Endothelial cell (in vitro differentiated cells): ENCODE results near the gene ANO10. TPM values are rescaled to one million over a fixed set of nuclear protein-coding genes. Genes with fewer than 3 reads are reported as not detected.

Experiments used
- DNase-seq: peaks from one replicate; pipeline ENCODE4 v3.0.0; 2021; ENCODE audit warnings: low spot score
- H3K27ac Mint-ChIP-seq: one replicate; pipeline ENCODE4 v1.8.0; 2021; ENCODE audit warnings: mixed read lengths, inconsistent platforms; ENCODE audit not compliant: unreplicated experiment
- H3K27me3 Mint-ChIP-seq: one replicate; pipeline ENCODE4 v1.8.0; 2021; ENCODE audit warnings: mild to moderate bottlenecking, moderate library complexity, mixed read lengths, inconsistent platforms; ENCODE audit not compliant: unreplicated experiment
- H3K36me3 Mint-ChIP-seq: one replicate; pipeline ENCODE4 v1.8.0; 2021; ENCODE audit warnings: mild to moderate bottlenecking, low read depth, mixed read lengths, inconsistent platforms; ENCODE audit not compliant: unreplicated experiment
- H3K4me1 Mint-ChIP-seq: one replicate; pipeline ENCODE4 v1.8.0; 2021; ENCODE audit warnings: mild to moderate bottlenecking, mixed read lengths, inconsistent platforms; ENCODE audit not compliant: unreplicated experiment
- H3K4me3 Mint-ChIP-seq: one replicate; pipeline ENCODE4 v1.8.0; 2021; ENCODE audit warnings: mild to moderate bottlenecking, mixed read lengths, inconsistent platforms; ENCODE audit not compliant: unreplicated experiment
- H3K9me3 Mint-ChIP-seq: one replicate; pipeline ENCODE4 v1.8.0; 2021; ENCODE audit warnings: mixed read lengths, inconsistent platforms; ENCODE audit not compliant: unreplicated experiment
- CTCF ChIP-seq: fragments of 200-600 bp; sonication (generic); IDR thresholded peaks from one replicate; pipeline ENCODE4 v1.5.0; 2021; ENCODE audit warnings: antibody characterized with exemption; ENCODE audit not compliant: unreplicated experiment
- total RNA-seq: library from RNA; stranded (reverse); fragmentation: NEBNext Ultra II Directional; extraction: Animal tissue kit (Norgen Biotek cat#: 25700); gene quantifications from one replicate; pipeline ENCODE4 v1.2.1, GENCODE V29; 2021; ENCODE audit not compliant: unreplicated experiment

The ANO10 gene
- total RNA-seq, 1 donor from 2014 or later = 112 TPM

GRCh38 chr3:43378066-43378935 lies 243.5 kb downstream of the ANO10 start:
- peaks cover 29% of the 10 kb centered on the region for H3K4me1 Mint-ChIP-seq
- peaks cover 3% of the 10 kb centered on the region for H3K9me3 Mint-ChIP-seq
- H3K27ac Mint-ChIP-seq = no peak overlapping the region
- no peak overlapping the region for H3K4me3 Mint-ChIP-seq
- DNase-seq = no peak
- peaks cover 5% of the 10 kb centered on the region for H3K27me3 Mint-ChIP-seq
- peak; percentile 76 for TF ChIP-seq CTCF
- peaks cover 10% of the 10 kb centered on the region for H3K36me3 Mint-ChIP-seq

- Mint-ChIP-seq H3K27me3 (peaks cover 6% of the 10 kb centered on the region), H3K4me1 (peaks cover 18% of the 10 kb centered on the region), H3K27ac (no peak overlapping the region), H3K36me3 (peaks cover 8% of the 10 kb centered on the region), H3K4me3 (no peak overlapping the region), H3K9me3 (no peaks in the 10 kb centered on the region)
- no peak for DNase-seq
- TF ChIP-seq CTCF = no peak
These were observed 248.3 kb downstream of the ANO10 start for GRCh38 chr3:43373560-43373928.

DNA sequence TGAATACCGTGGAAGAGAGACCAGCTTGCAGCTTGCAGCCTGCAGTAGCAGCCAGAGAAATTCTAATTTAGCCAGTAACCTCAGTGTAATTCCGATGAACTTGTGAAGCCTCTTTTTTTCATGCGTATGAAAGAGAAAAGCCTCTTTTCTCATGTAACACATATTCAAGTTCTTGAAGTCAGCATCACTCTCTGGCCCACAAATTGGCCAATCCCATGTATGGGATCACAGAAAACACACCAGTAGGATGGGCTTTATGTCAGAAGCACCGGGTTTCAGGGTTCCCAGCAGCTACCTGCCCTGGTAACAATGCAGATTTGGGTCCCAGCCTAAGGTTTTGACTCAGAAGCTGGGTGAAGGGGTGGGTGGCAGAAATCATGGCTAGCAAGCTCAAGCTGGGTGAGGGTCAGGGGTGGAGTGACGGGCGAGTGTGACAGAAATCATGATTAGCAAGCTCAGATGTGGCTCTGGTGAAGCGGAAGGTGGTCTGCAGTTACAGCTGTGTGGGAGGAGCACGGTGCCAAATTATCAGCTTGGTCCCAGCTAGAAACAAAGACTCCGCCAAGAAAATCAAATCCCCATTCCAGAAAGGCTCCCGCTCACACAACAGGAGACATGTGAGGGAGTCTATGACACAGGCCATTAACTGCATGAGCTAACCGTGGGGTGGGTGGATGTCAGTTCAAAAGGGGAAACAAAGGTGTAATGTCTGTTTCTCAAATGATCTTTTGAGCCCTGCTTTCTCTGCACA lies 248.8 kb downstream of the ANO10 start:
- Mint-ChIP-seq H3K4me1 (peaks cover 16% of the 10 kb centered on the region), H3K4me3 (peak overlapping the region; percentile 23), H3K27me3 (peaks cover 8% of the 10 kb centered on the region), H3K9me3 (no peaks in the 10 kb centered on the region), H3K27ac (peak overlapping the region; percentile 68), H3K36me3 (peaks cover 8% of the 10 kb centered on the region)
- no peak for TF ChIP-seq CTCF
- no peak for DNase-seq

GRCh38 chr3:43372007-43372740 lies 249.6 kb downstream of the ANO10 start:
- Mint-ChIP-seq H3K4me3 (peak overlapping the region; percentile 23), H3K36me3 (peaks cover 8% of the 10 kb centered on the region), H3K27ac (peak overlapping the region; percentile 68), H3K27me3 (peaks cover 8% of the 10 kb centered on the region), H3K4me1 (peaks cover 16% of the 10 kb centered on the region), H3K9me3 (no peaks in the 10 kb centered on the region)
- TF ChIP-seq CTCF = no peak
- DNase-seq = no peak
